MCF 10A (cell line): ENCODE measurements around the gene AGBL1. TPM values are rescaled to one million over a fixed set of nuclear protein-coding genes. Genes with fewer than 3 reads are reported as not detected.
"Not testable (repeated sequence)": the region's sequence is repeated elsewhere in the genome, so short reads cannot be mapped to it uniquely, and the experiment has no call there.

Experiments
- BruUV-seq: library from RNA; stranded (reverse); fragments of 400-500 nt; replicated peaks from 2 replicates; lab custom pipeline; 2021; lab: Mats Ljungman, UMichigan
- CTCF ChIA-PET: fragments of 300-600 bp; sonication (Branson Sonifier 250); formaldehyde crosslinking; extraction: SDS; loops from one replicate; lab custom pipeline; 2021; ENCODE audit warnings: antibody characterized with exemption, inconsistent platforms; lab: Yijun Ruan, JAX
- POLR2A ChIA-PET: fragments of 300-600, 350-650 bp; sonication (Branson Sonifier 250); formaldehyde crosslinking; extraction: SDS; loops from one replicate; lab custom pipeline; 2020; ENCODE audit warnings: antibody characterized with exemption, inconsistent platforms; lab: Yijun Ruan, JAX
- DNase-seq: peaks from one replicate; pipeline ENCODE4 v3.0.0-alpha.2; 2018; ENCODE audit not compliant: unreplicated experiment
- H3K27ac Mint-ChIP-seq: one replicate; pipeline ENCODE4 v1.8.0; 2022; ENCODE audit warnings: mild to moderate bottlenecking, low read depth, mixed read lengths; ENCODE audit not compliant: unreplicated experiment
- H3K27me3 Mint-ChIP-seq: one replicate; pipeline ENCODE4 v1.8.0; 2022; ENCODE audit warnings: mixed read lengths; ENCODE audit not compliant: insufficient read depth, unreplicated experiment
- H3K36me3 Mint-ChIP-seq: one replicate; pipeline ENCODE4 v1.8.0; 2022; ENCODE audit warnings: mild to moderate bottlenecking, moderate library complexity, mixed read lengths; ENCODE audit not compliant: insufficient read depth, unreplicated experiment
- H3K4me1 Mint-ChIP-seq: one replicate; pipeline ENCODE4 v1.8.0; 2022; ENCODE audit warnings: mixed read lengths; ENCODE audit not compliant: insufficient read depth, unreplicated experiment
- H3K4me3 Mint-ChIP-seq: one replicate; pipeline ENCODE4 v1.8.0; 2022; ENCODE audit warnings: mild to moderate bottlenecking, moderate library complexity, mixed read lengths; ENCODE audit not compliant: unreplicated experiment
- H3K9me3 Mint-ChIP-seq: one replicate; pipeline ENCODE4 v1.8.0; 2022; ENCODE audit warnings: mixed read lengths; ENCODE audit not compliant: unreplicated experiment
- intact Hi-C: fragments of 100-400 bp; cut with micrococcal nuclease; formaldehyde crosslinking; loops from 2 replicates; pipeline ENCODE4 v1.14.1; 2022
- total RNA-seq: library from RNA; stranded (reverse); gene quantifications from 2 replicates; pipeline ENCODE4 v1.2.3, GENCODE V29; 2022
- TF ChIP-seq, protein P1 (sequence below): fragments of 200-600 bp; IDR thresholded peaks from one replicate; pipeline ENCODE4 v1.8.0; 2022; ENCODE audit warnings: antibody characterized with exemption, mild to moderate bottlenecking; ENCODE audit not compliant: unreplicated experiment

AGBL1 gene
- total RNA-seq, 1 experiment from 2014 or later: not detected

DNA sequence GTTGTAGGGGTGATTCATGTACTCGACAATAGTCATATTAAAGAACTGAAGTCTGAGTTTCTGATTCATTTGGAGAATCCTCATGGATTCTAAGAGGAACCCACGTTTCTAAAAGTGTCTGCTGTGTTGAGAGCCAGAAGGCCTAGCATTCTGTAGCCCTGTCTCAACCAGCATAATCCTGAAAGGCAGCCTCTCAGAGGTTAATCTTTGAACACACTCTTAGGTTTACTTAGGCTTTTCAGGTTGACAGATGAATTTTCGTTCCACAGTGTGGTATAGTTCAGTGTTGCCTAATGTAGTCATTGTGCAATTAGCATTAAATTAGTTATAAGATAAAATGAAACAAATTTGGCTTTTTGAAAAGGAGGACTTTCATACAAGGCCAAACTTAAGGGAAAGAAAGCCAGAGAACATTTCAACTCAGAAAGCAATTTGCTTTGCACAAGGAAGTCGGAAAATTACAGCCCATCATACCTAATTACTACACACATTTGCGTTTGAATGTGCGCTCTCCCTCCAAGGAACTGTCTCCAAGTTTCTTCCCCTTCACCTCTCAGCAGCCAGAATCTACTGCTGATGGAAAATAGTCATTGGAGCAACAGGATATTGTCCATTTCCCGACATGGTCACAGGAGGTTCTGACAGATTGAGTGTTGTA is 42.0 kb downstream of the AGBL1 start:
- no TSS peak for BruUV-seq
- Mint-ChIP-seq H3K4me3 (no peak overlapping the region), H3K4me1 (no peaks in the 10 kb centered on the region), H3K27ac (no peak overlapping the region), H3K9me3 (no peaks in the 10 kb centered on the region), H3K27me3 (peaks cover 46% of the 10 kb centered on the region), H3K36me3 (no peaks in the 10 kb centered on the region)
- CTCF ChIA-PET: no interaction called here
- intact Hi-C loops: no loop called here
- POLR2A ChIA-PET: no interaction called here
- TF ChIP-seq, protein P1, sequence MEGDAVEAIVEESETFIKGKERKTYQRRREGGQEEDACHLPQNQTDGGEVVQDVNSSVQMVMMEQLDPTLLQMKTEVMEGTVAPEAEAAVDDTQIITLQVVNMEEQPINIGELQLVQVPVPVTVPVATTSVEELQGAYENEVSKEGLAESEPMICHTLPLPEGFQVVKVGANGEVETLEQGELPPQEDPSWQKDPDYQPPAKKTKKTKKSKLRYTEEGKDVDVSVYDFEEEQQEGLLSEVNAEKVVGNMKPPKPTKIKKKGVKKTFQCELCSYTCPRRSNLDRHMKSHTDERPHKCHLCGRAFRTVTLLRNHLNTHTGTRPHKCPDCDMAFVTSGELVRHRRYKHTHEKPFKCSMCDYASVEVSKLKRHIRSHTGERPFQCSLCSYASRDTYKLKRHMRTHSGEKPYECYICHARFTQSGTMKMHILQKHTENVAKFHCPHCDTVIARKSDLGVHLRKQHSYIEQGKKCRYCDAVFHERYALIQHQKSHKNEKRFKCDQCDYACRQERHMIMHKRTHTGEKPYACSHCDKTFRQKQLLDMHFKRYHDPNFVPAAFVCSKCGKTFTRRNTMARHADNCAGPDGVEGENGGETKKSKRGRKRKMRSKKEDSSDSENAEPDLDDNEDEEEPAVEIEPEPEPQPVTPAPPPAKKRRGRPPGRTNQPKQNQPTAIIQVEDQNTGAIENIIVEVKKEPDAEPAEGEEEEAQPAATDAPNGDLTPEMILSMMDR: no peak
- no peak for DNase-seq

DNA sequence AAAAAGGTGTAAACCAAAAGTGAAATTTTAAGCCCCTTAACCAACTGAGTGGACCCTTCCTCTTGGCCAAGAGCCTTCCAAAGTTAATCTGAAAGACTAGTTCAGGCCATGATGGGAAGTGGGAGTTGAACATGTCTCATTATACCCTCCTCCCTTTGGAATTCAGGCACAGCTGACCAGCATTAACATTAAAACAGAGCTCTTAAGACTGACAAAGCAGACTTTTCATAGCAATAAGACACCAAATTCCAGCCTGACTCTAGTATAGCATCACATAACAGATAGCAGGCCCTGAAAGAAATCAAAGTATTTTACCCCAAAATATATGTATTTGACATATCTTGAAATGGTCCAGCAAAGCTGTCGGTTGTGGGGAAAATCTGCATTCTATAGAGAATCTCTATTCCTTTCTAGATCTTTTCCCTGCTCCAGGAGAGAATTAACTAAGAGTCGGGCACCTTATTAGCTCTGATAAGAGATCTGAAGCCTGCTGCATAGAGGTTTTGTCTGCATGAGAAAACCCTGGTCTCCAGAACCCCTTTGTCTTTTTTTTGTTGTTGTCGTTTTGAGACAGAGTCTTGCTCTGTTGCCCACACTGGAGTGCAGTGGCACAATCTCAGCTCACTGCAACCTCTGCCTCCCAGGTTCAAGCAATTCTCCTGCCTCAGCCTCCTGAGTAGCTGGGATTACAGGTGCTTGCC is 43.2 kb downstream of the AGBL1 start:
- POLR2A ChIA-PET, H3K4me1 Mint-ChIP-seq, DNase-seq, H3K36me3 Mint-ChIP-seq, H3K9me3 Mint-ChIP-seq, intact Hi-C loops, BruUV-seq, H3K4me3 Mint-ChIP-seq, H3K27ac Mint-ChIP-seq: not testable (repeated sequence)
- CTCF ChIA-PET: interaction anchor here (0.6 to 1.2 kb wide), 3 partner anchors 10 to 779 kb away, joined by 3 to 6 read pairs (median 4); no protein-coding TSS in a partner anchor
- H3K27me3 Mint-ChIP-seq: peaks cover 41% of the 10 kb centered on the region

DNA sequence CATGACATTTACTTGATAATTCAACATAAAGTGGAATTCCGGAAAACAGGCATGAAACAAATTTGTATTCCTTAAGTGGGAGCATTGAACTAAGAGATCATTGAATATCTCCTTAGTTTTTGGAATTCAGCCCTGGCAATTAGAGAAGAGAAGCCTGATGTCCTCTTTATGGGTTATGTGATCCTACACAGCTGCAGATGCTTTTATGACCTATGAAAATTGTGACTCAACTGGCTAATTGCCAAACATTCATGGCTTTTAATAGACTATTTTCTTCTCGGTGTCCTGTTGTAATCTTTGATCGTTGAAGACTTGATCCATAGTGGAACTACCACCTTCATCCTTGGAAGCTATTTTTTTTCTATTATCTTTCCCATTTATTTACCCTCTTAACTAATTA is 46.1 kb downstream of the AGBL1 start:
- Mint-ChIP-seq H3K27ac (no peak overlapping the region), H3K9me3 (no peaks in the 10 kb centered on the region), H3K4me3 (no peak overlapping the region), H3K27me3 (peaks cover 34% of the 10 kb centered on the region), H3K36me3 (no peaks in the 10 kb centered on the region), H3K4me1 (no peaks in the 10 kb centered on the region)
- CTCF ChIA-PET: interaction anchor here (0.7 kb wide), 1 partner anchor 1979 kb away, joined by 3 read pairs; no protein-coding TSS in a partner anchor
- BruUV-seq: no TSS peak
- no peak for DNase-seq
- intact Hi-C loops: no loop called here
- TF ChIP-seq, protein P1: no peak
- POLR2A ChIA-PET: interaction anchor here (0.6 kb wide), 2 partner anchors 30 to 734 kb away, joined by 3 read pairs; no protein-coding TSS in a partner anchor

DNA sequence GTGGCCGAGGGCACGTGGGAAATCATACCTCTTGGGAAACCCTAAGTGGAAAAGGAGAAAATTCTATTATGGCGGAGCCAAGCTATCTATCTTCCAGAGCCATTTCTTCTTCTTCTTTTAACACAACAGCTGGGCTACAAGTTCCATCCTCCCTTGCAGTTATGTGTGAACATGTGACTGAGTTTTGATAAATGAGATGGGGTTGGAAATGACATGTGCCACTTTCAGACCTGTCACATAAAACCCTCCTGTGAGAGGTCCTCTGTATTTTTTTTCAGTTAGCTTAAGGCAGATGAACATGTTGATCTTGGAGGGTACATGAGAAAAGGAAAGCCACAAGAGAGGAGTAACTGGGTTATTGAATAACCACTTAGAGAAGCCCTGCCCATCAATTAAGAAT is 47.9 kb downstream of the AGBL1 start:
- TF ChIP-seq, protein P1: no peak
- DNase-seq: no peak
- CTCF ChIA-PET: no interaction called here
- H3K4me1 Mint-ChIP-seq: no peaks in the 10 kb centered on the region
- no peaks in the 10 kb centered on the region for H3K36me3 Mint-ChIP-seq
- POLR2A ChIA-PET: interaction anchor here (0.7 kb wide), 1 partner anchor 179 kb away, joined by 3 read pairs; no protein-coding TSS in a partner anchor
- peaks cover 21% of the 10 kb centered on the region for H3K27me3 Mint-ChIP-seq
- no peak overlapping the region for H3K27ac Mint-ChIP-seq
- H3K4me3 Mint-ChIP-seq: no peak overlapping the region
- BruUV-seq: no TSS peak
- H3K9me3 Mint-ChIP-seq: no peaks in the 10 kb centered on the region
- intact Hi-C loops: no loop called here
